NCI-H1694 treated with DMSO at 0.1 percent for 48 hours (cell line): ENCODE results near the gene NUP210.

Experiments
- DNase-seq: peaks from one replicate; lab custom pipeline; 2025; lab: John Stamatoyannopoulos, UW

NUP210 gene

GRCh38 chr3:13274551-13275332, 145.4 kb downstream of the NUP210 start:
- DNase-seq = no peak

DNA sequence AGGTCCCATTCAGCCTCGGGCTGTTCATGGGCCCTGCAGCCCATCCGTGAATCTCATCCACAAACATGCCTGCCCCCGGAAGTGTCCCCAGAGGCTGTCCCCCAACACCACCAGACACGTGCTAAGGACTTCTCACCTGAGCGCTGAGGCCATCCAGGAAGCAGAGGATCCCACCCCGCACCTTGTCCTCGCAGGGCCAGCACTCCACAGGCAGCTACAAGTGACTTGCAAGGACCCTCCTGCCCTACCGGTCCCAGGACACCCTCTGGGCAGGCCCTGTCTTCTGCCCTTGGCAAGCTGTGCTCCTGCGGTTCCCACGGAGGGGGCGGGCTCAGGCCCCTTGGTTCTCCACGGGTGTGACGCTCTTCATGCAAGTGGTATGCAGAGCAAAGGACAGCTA, 146.0 kb downstream of the NUP210 start:
- no peak for DNase-seq

GRCh38 chr3:13273604-13274105, 146.5 kb downstream of the NUP210 start:
- DNase-seq = no peak

- no peak for DNase-seq
Observed at GRCh38 chr3:13272831-13273603, 147.1 kb downstream of the NUP210 start.

DNA sequence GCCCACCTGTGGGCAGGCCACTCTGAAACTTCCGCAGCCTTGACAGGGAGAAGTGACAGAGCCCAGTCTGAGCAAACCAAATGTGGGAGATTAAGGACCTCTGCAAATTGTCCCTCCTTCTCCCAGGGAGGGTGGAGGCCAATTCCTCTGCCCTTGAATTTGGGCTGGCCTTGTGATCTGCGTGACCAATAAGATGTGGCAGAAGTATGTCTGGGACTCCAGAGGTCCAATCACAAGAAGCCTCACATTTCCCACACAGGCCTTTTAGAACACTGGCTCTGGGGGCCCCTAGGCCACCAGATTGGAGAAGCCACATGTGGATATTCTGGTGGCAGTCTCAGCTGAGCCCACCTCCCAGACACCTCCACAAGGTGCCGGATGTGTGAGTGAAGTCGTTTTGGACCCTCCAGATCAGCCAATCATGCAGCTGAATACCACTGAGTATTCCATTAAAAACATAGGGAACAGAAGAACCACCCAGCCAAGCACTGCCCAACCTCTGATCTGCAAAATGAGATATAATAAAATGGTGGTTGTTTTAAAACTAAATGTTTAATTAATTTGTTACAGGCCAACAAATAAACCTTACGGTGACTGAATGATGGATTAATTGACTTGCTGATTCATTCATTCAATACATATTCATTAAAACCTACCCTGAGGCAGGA, 150.3 kb downstream of the NUP210 start:
- no peak for DNase-seq

GRCh38 chr3:13268961-13269441, 151.1 kb downstream of the NUP210 start:
- DNase-seq = peak; percentile 38

DNA sequence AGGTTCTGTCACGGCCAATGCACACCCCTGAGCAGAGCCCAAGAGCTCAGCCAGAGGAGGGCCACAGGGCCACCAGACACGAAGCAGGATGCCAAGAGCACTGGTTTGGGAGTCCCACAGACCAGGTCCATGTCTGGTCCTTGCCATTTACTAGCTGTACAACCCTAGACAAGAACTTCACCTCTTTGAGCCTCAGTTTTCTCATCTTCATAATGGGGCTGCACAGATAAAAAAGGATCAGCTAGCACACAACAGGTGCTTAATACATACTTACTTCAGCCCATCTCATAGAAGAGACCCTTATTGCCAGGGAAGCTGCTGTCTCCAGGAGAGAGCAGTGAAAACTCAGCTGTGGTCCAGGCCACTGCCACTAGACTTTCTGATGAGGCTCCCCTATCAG, 152.0 kb downstream of the NUP210 start:
- DNase-seq = no peak

DNA sequence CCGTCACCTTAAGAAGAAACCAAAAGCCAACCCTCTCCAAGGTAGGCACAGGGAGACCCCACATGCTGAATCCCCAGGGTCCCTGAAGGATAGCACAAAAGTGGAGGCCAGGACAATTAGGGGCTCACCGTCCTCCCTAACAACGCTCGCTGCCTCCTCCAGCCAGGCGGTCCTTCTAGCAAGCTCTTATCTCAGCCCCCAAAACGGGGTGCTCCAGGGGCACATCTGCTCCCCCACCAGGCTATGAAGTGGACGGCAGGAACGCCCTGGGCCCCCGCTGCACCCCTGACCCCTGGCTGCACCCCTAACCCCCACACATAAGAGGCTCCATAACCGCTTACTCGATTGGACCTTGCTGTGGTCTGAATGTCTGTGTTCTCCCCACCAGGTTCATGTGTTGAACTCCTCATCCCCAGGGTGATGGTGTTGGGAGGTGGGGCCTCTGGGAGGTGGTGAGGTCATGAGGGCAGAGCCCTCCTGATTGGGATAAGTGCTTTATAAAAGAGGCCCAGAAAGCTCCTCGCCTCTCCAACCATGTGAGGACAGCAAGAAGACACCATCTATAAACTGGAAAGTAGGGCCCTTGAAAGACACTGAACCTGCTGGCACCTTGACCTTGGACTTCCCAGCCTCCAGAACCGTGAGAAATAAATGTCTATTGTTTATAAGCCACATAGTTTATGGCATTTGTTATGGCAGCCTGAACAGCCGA, 153.3 kb downstream of the NUP210 start:
- no peak for DNase-seq
